Measurements from ENCODE around the gene LIPA. TPM values are rescaled to one million over a fixed set of nuclear protein-coding genes. Genes with fewer than 3 reads are reported as not detected.

Gene LIPA
- total and polyA plus RNA-seq, 4 donors = 35.3 to 176 (median 75.9) TPM

DNA sequence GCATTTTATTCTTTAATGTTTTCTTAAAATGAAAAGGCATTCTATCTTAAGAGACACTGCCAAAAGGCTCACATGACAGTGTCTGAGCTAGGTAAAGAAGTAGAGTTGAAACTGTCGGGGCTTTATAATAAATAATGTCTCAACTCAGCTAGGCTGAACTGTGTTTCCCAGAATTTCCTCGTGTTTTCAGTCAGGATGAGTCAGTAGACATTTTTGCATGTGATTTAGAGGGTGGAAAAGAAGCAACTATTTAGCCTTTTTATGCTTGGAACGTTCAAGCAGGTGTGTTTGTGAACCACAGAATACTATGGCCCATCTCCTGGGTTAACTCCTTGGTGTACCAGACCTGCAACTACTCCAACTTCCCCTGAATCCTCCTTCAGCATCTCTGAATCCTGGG lies 23.4 kb upstream of the LIPA start:
- WGBS = 65% methylated on average over 3 of the region's 3 CpGs
- Histone ChIP-seq H3K4me1 (ENCODE audit: control insufficient read depth in 4 of 4, insufficient read depth in 4 of 4, low read length in 3 of 4) (peaks cover 6 to 24% (median 16%) of the 10 kb centered on the region in 4 donors), H3K36me3 (ENCODE audit: control insufficient read depth in 4 of 4, insufficient read depth in 3 of 4, low read depth in 1 of 4, low read length in 3 of 4) (no peaks in the 10 kb centered on the region), H3K27ac (ENCODE audit: low read depth in 1 of 2, low read length in 2 of 2) (no peak overlapping the region), H3K9ac (ENCODE audit: low read depth in 1 of 2, low read length in 2 of 2) (no peak overlapping the region), H3K4me3 (ENCODE audit: low read depth in 1 of 3, low read length in 3 of 3) (no peak overlapping the region), H3K27me3 (ENCODE audit: control insufficient read depth in 4 of 4, insufficient read depth in 4 of 4, low read length in 3 of 4) (no peaks in the 10 kb centered on the region), H3K9me3 (ENCODE audit: control insufficient read depth in 4 of 4, low read length in 3 of 4) (no peaks in the 10 kb centered on the region)
- TF ChIP-seq NR2F2 (IDR thresholded peaks at IDR 0.05) = no peak
- TF ChIP-seq FOXA1 (IDR thresholded peaks at IDR 0.05) = no peak
- TF ChIP-seq GABPA (IDR thresholded peaks at IDR 0.05 in 1 of 2, conservative IDR thresholded peaks at IDR 0.05 in 1 of 2) = no peak
- no peak for TF ChIP-seq FOXA2 (IDR thresholded peaks at IDR 0.05)
- TF ChIP-seq, protein P1, sequence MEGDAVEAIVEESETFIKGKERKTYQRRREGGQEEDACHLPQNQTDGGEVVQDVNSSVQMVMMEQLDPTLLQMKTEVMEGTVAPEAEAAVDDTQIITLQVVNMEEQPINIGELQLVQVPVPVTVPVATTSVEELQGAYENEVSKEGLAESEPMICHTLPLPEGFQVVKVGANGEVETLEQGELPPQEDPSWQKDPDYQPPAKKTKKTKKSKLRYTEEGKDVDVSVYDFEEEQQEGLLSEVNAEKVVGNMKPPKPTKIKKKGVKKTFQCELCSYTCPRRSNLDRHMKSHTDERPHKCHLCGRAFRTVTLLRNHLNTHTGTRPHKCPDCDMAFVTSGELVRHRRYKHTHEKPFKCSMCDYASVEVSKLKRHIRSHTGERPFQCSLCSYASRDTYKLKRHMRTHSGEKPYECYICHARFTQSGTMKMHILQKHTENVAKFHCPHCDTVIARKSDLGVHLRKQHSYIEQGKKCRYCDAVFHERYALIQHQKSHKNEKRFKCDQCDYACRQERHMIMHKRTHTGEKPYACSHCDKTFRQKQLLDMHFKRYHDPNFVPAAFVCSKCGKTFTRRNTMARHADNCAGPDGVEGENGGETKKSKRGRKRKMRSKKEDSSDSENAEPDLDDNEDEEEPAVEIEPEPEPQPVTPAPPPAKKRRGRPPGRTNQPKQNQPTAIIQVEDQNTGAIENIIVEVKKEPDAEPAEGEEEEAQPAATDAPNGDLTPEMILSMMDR (IDR thresholded peaks at IDR 0.05; ENCODE audit: low read depth, low read length, missing input control) = no peak
- TF ChIP-seq TAF1 (conservative IDR thresholded peaks at IDR 0.05) = no peak
- no peak for TF ChIP-seq JUND (IDR thresholded peaks at IDR 0.05)
- no peak for TF ChIP-seq HNF4A (conservative IDR thresholded peaks at IDR 0.05)
- TF ChIP-seq, protein P2, sequence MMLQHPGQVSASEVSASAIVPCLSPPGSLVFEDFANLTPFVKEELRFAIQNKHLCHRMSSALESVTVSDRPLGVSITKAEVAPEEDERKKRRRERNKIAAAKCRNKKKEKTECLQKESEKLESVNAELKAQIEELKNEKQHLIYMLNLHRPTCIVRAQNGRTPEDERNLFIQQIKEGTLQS (IDR thresholded peaks at IDR 0.05) = no peak
- no peak for TF ChIP-seq YY1 (IDR thresholded peaks at IDR 0.05)
- TF ChIP-seq RXRA (IDR thresholded peaks at IDR 0.05) = no peak
- no peak for TF ChIP-seq EGR1 (IDR thresholded peaks at IDR 0.05; ENCODE audit: low read depth in 2 of 2)
- TF ChIP-seq HNF4G (IDR thresholded peaks at IDR 0.05) = no peak
- TF ChIP-seq, protein P3, sequence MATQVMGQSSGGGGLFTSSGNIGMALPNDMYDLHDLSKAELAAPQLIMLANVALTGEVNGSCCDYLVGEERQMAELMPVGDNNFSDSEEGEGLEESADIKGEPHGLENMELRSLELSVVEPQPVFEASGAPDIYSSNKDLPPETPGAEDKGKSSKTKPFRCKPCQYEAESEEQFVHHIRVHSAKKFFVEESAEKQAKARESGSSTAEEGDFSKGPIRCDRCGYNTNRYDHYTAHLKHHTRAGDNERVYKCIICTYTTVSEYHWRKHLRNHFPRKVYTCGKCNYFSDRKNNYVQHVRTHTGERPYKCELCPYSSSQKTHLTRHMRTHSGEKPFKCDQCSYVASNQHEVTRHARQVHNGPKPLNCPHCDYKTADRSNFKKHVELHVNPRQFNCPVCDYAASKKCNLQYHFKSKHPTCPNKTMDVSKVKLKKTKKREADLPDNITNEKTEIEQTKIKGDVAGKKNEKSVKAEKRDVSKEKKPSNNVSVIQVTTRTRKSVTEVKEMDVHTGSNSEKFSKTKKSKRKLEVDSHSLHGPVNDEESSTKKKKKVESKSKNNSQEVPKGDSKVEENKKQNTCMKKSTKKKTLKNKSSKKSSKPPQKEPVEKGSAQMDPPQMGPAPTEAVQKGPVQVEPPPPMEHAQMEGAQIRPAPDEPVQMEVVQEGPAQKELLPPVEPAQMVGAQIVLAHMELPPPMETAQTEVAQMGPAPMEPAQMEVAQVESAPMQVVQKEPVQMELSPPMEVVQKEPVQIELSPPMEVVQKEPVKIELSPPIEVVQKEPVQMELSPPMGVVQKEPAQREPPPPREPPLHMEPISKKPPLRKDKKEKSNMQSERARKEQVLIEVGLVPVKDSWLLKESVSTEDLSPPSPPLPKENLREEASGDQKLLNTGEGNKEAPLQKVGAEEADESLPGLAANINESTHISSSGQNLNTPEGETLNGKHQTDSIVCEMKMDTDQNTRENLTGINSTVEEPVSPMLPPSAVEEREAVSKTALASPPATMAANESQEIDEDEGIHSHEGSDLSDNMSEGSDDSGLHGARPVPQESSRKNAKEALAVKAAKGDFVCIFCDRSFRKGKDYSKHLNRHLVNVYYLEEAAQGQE (IDR thresholded peaks at IDR 0.05) = no peak
- TF ChIP-seq, protein P4, sequence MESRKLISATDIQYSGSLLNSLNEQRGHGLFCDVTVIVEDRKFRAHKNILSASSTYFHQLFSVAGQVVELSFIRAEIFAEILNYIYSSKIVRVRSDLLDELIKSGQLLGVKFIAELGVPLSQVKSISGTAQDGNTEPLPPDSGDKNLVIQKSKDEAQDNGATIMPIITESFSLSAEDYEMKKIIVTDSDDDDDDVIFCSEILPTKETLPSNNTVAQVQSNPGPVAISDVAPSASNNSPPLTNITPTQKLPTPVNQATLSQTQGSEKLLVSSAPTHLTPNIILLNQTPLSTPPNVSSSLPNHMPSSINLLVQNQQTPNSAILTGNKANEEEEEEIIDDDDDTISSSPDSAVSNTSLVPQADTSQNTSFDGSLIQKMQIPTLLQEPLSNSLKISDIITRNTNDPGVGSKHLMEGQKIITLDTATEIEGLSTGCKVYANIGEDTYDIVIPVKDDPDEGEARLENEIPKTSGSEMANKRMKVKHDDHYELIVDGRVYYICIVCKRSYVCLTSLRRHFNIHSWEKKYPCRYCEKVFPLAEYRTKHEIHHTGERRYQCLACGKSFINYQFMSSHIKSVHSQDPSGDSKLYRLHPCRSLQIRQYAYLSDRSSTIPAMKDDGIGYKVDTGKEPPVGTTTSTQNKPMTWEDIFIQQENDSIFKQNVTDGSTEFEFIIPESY (IDR thresholded peaks at IDR 0.05) = no peak
- no peak for TF ChIP-seq RAD21 (IDR thresholded peaks at IDR 0.05)
- no peak for DNase-seq (ENCODE audit: low spot score)

DNA sequence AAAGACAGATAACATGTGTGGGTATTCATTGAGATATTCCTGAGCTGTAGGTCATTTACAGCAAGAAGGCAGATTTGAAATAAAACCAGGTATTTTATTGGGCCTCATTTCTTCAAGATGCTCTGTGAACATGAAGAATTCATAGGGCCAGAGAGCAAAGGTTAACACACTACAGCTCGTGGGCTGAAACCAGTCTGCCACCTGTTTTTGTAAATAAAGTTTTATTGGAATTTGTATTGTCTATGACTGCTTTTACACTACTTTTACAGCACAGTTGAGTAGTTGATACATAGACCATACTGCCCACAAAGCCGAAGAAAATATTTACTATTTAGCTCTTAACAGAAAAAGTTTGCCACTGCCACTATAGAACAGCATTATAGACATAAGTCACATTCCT lies 22.1 kb upstream of the LIPA start:
- Histone ChIP-seq H3K4me3 (ENCODE audit: low read depth in 1 of 3, low read length in 3 of 3) (no peak overlapping the region), H3K4me1 (ENCODE audit: control insufficient read depth in 4 of 4, insufficient read depth in 4 of 4, low read length in 3 of 4) (peaks cover 3 to 29% (median 16%) of the 10 kb centered on the region in 4 donors), H3K36me3 (ENCODE audit: control insufficient read depth in 4 of 4, insufficient read depth in 3 of 4, low read depth in 1 of 4, low read length in 3 of 4) (no peaks in the 10 kb centered on the region), H3K27me3 (ENCODE audit: control insufficient read depth in 4 of 4, insufficient read depth in 4 of 4, low read length in 3 of 4) (no peaks in the 10 kb centered on the region), H3K27ac (ENCODE audit: low read depth in 1 of 2, low read length in 2 of 2) (no peak overlapping the region), H3K9ac (ENCODE audit: low read depth in 1 of 2, low read length in 2 of 2) (no peak overlapping the region), H3K9me3 (ENCODE audit: control insufficient read depth in 4 of 4, low read length in 3 of 4) (no peaks in the 10 kb centered on the region)
- no peak for DNase-seq (ENCODE audit: low spot score)
- WGBS = 69% methylated on average over 2 of the region's 2 CpGs
- TF ChIP-seq GABPA (IDR thresholded peaks at IDR 0.05 in 1 of 2, conservative IDR thresholded peaks at IDR 0.05 in 1 of 2) (no peak), RAD21 (IDR thresholded peaks at IDR 0.05) (no peak), HNF4A (conservative IDR thresholded peaks at IDR 0.05) (no peak), FOXA2 (IDR thresholded peaks at IDR 0.05) (no peak), EGR1 (IDR thresholded peaks at IDR 0.05; ENCODE audit: low read depth in 2 of 2) (no peak), HNF4G (IDR thresholded peaks at IDR 0.05) (no peak), NR2F2 (IDR thresholded peaks at IDR 0.05) (no peak), RXRA (IDR thresholded peaks at IDR 0.05) (no peak), FOXA1 (IDR thresholded peaks at IDR 0.05) (no peak), YY1 (IDR thresholded peaks at IDR 0.05) (no peak)
- TF ChIP-seq, protein P5, sequence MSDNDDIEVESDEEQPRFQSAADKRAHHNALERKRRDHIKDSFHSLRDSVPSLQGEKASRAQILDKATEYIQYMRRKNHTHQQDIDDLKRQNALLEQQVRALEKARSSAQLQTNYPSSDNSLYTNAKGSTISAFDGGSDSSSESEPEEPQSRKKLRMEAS (IDR thresholded peaks at IDR 0.05) = no peak
- TF ChIP-seq, protein P1 (IDR thresholded peaks at IDR 0.05; ENCODE audit: low read depth, low read length, missing input control) = no peak
- TF ChIP-seq, protein P2 (IDR thresholded peaks at IDR 0.05) = no peak
